Uterus (tissue), 4 donors: ENCODE results near the gene NEK8. TPM values are rescaled to one million over a fixed set of nuclear protein-coding genes. Genes with fewer than 3 reads are reported as not detected.
"Not testable (repeated sequence)": the region's sequence is repeated elsewhere in the genome, so short reads cannot be mapped to it uniquely, and the experiment has no call there.

Experiments used
- DNase-seq, 2 donors: peaks; one replicate each; pipeline ENCODE4 v3.0.0-alpha.2; 2019 to 2020
- H3K27ac ChIP-seq, 2 donors: fragments of 200-600 bp; sonication (generic); 1 replicate in 1 of 2; 2 replicates in 1 of 2; pipeline ENCODE4 v1.5.1; 2016 to 2018
- H3K27me3 ChIP-seq, 2 donors: fragments of 200-600 bp; sonication (generic); one replicate each; pipeline ENCODE4 v1.5.1; 2018 to 2019; ENCODE audit warnings: control low read depth in 1 of 2
- H3K36me3 ChIP-seq, 2 donors: fragments of 200-600 bp; sonication (generic); one replicate each; pipeline ENCODE4 v1.5.1; 2019; ENCODE audit warnings: control low read depth in 1 of 2
- H3K4me1 ChIP-seq, 2 donors: fragments of 200-600 bp; sonication (generic); one replicate each; pipeline ENCODE4 v1.5.1; 2018 to 2019; ENCODE audit warnings: control low read depth in 1 of 2
- H3K4me3 ChIP-seq, 2 donors: fragments of 200-600 bp; sonication (generic); 1 replicate in 1 of 2; 2 replicates in 1 of 2; pipeline ENCODE4 v1.5.1; 2018 to 2019; ENCODE audit warnings: mild to moderate bottlenecking in 1 of 2
- H3K9me3 ChIP-seq, 2 donors: fragments of 200-600 bp; sonication (generic); one replicate each; pipeline ENCODE4 v1.5.1; 2019; ENCODE audit warnings: control low read depth in 1 of 2
- POLR2A ChIP-seq, 2 donors: fragments of 450-650 bp; IDR thresholded peaks; one replicate each; pipeline ENCODE4 v1.6.1; 2016; ENCODE audit warnings: antibody characterized with exemption in 2 of 2, mild to moderate bottlenecking in 1 of 2, moderate library complexity in 1 of 2
- intact Hi-C: fragments of 100-400 bp; cut with DNase I; formaldehyde crosslinking; loops from one replicate; pipeline ENCODE4 v1.15.1; 2023; ENCODE audit warnings: low total_unique reads
- total RNA-seq, 4 donors: library from RNA; depleted of rRNA in 3 of 4; stranded (reverse); fragments of >200 nt in 3 of 4; gene quantifications; one replicate each; pipeline versions ENCODE4 v1.1.0 to v1.2.4, GENCODE V29; 2014 to 2023
- TF ChIP-seq, protein P1 (sequence below), 4 experiments: fragments of 200-600 bp in 2 of 4; fragments of 450-650 bp in 2 of 4; sonication (generic) in 2 of 4; IDR thresholded peaks; one replicate each; pipeline ENCODE4 v1.5.1; 2016 to 2019; ENCODE audit warnings: antibody characterized with exemption in 4 of 4, mild to moderate bottlenecking in 2 of 4, moderate library complexity in 1 of 4
- donor health status: DM: yes; HTN: yes; CAD: no.

The NEK8 gene
- total RNA-seq, 4 donors from 2014 or later: 1.2 to 5.0 (median 1.3) TPM; not detected in 1

DNA sequence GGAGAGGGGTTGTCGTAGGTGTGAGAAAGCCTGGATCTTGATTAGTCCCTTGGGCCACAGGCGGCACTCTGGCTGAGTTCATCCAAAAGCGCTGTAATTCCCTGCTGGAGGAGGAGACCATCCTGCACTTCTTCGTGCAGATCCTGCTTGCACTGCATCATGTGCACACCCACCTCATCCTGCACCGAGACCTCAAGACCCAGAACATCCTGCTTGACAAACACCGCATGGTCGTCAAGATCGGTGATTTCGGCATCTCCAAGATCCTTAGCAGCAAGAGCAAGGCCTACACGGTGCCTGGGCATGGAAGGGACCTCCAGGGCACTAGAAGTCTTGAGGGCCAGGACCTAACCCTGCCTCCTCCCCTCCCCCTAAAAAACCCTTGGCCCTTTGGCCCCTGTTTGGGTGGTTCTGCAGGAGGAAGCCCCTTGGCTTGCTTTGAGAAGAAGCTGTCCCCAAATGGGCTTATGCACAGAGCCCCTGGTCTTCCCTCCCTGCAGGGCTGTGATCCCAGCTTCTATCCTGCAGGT lies 6.2 kb downstream of the NEK8 start:
- no peak for DNase-seq

DNA sequence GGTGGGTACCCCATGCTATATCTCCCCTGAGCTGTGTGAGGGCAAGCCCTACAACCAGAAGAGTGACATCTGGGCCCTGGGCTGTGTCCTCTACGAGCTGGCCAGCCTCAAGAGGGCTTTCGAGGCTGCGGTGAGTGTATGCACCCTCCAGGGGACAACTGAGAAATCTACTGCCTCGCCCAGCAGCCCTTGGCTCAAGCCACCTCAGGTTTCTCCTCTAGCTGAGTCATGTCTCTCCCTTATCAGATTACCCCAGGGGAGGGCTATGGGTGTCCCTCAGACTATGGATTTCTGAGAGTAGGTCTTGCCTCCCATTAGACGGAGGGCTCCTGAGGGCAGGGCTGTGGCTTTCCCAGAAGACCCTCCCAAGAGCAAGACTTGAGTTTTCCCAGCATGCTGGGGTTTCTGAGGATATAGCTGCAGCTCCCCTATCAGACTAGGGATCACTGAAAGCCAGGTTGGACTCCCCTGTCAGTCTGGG lies 6.7 kb downstream of the NEK8 start:
- no peak for TF ChIP-seq POLR2A (IDR thresholded peaks at IDR 0.05)
- TF ChIP-seq, protein P1, sequence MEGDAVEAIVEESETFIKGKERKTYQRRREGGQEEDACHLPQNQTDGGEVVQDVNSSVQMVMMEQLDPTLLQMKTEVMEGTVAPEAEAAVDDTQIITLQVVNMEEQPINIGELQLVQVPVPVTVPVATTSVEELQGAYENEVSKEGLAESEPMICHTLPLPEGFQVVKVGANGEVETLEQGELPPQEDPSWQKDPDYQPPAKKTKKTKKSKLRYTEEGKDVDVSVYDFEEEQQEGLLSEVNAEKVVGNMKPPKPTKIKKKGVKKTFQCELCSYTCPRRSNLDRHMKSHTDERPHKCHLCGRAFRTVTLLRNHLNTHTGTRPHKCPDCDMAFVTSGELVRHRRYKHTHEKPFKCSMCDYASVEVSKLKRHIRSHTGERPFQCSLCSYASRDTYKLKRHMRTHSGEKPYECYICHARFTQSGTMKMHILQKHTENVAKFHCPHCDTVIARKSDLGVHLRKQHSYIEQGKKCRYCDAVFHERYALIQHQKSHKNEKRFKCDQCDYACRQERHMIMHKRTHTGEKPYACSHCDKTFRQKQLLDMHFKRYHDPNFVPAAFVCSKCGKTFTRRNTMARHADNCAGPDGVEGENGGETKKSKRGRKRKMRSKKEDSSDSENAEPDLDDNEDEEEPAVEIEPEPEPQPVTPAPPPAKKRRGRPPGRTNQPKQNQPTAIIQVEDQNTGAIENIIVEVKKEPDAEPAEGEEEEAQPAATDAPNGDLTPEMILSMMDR (IDR thresholded peaks at IDR 0.05): no peak
- H3K27me3 ChIP-seq: no peaks in the 10 kb centered on the region
- H3K27ac ChIP-seq: no peak overlapping the region
- no peaks in the 10 kb centered on the region for H3K36me3 ChIP-seq
- H3K9me3 ChIP-seq: no peaks in the 10 kb centered on the region
- intact Hi-C loops: no loop called here
- no peak overlapping the region for H3K4me3 ChIP-seq
- DNase-seq: no peak
- H3K4me1 ChIP-seq: no peaks in the 10 kb centered on the region

More for the DNA sequence above, 6.2 kb downstream of the NEK8 start:
- H3K9me3 ChIP-seq: no peaks in the 10 kb centered on the region
- no peak overlapping the region for H3K4me3 ChIP-seq
- no peaks in the 10 kb centered on the region for H3K4me1 ChIP-seq
- intact Hi-C loops: no loop called here
- no peaks in the 10 kb centered on the region for H3K27me3 ChIP-seq
- no peak for TF ChIP-seq POLR2A (IDR thresholded peaks at IDR 0.05)
- TF ChIP-seq, protein P1 (IDR thresholded peaks at IDR 0.05): no peak
- no peaks in the 10 kb centered on the region for H3K36me3 ChIP-seq
- H3K27ac ChIP-seq: no peak overlapping the region

DNA sequence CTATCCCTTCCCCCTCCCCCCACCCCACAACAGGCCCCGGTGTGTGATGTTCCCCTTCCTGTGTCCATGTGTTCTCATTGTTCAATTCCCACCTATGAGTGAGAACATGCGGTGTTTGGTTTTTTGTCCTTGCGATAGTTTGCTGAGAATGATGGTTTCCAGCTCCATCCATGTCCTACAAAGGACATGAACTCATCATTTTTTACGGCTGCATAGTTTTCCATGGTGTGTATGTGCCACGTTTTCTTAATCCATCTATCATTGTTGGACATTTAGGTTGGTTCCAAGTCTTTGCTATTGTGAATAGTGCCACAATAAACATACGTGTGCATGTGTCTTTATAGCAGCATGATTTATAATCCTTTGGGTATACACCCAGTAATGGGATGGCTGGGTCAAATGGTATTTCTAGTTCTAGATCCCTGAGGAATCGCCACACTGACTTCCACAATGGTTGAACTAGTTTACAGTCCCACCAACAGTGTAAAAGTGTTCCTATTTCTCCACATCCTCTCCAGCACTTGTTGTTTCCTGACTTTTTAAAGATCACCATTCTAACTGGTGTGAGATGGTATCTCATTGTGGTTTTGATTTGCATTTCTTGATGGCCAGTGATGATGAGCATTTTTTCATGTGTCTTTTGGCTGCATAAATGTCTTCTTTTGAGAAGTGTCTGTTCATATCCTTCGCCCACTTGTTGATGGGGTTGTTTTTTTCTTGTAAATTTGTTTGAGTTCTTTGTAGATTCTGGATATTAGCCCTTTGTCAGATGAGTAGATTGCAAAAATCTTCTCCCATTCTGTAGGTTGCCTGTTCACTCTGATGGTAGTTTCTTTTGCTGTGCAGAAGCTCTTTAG lies 7.6 kb downstream of the NEK8 start:
- H3K4me3 ChIP-seq, H3K27me3 ChIP-seq, H3K36me3 ChIP-seq, H3K27ac ChIP-seq, H3K9me3 ChIP-seq, H3K4me1 ChIP-seq, intact Hi-C loops, DNase-seq: not testable (repeated sequence)

DNA sequence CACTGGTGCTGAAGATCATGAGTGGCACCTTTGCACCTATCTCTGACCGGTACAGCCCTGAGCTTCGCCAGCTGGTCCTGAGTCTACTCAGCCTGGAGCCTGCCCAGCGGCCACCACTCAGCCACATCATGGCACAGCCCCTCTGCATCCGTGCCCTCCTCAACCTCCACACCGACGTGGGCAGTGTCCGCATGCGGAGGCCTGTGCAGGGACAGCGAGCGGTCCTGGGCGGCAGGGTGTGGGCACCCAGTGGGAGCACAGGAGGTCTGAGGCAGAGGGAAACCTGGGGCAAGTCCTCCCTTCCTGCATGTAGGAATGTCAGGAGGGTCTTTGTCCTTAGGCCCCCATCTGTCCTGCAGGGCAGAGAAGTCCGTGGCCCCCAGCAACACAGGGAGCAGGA lies 8.7 kb downstream of the NEK8 start:
- TF ChIP-seq, protein P1 (IDR thresholded peaks at IDR 0.05): no peak
- TF ChIP-seq POLR2A (IDR thresholded peaks at IDR 0.05): no peak

DNA sequence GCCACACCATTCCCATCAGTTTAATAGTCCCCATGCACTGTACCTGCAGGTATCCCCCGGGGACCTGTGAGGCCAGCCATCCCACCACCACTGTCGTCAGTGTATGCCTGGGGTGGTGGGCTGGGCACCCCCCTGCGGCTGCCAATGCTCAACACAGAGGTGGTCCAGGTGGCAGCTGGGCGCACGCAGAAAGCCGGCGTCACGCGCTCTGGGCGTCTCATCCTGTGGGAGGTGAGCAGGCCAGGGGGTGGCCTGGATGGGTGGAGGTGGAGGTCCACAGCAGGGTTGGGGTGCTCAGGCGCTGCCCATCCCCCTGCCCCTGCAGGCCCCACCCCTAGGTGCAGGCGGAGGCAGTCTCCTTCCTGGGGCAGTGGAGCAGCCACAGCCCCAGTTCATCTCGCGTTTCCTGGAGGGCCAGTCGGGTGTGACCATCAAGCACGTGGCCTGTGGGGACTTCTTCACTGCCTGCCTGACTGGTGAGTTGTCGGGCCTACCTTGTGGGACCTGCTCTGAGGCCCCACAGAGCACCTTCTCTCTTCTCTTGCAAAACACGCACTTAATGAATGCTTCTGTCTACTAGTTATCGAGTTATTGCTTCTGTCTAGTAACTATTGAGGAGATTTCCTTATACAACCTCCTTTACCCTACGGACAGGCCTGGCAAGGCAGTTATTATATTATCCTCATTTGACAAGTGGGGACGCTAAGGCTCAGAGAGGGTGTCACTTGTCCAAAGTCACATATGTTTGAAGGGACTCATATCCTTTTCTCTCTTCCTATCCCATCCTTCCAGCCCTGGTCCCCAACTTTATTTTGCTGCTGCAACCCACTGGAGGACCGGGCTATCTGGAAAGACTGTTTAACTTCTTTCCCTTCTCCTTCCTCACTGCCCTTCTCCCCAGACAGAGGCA lies 9.4 kb downstream of the NEK8 start:
- no peaks in the 10 kb centered on the region for H3K36me3 ChIP-seq
- no peak for DNase-seq
- TF ChIP-seq, protein P1 (IDR thresholded peaks at IDR 0.05): no peak
- TF ChIP-seq POLR2A (IDR thresholded peaks at IDR 0.05): no peak
- no peak overlapping the region for H3K4me3 ChIP-seq
- intact Hi-C loops: no loop called here
- H3K27me3 ChIP-seq: no peaks in the 10 kb centered on the region
- no peaks in the 10 kb centered on the region for H3K4me1 ChIP-seq
- H3K27ac ChIP-seq: no peak overlapping the region
- no peaks in the 10 kb centered on the region for H3K9me3 ChIP-seq

More for the DNA sequence above, 8.7 kb downstream of the NEK8 start:
- Histone ChIP-seq H3K9me3 (no peaks in the 10 kb centered on the region), H3K27me3 (no peaks in the 10 kb centered on the region), H3K4me3 (no peak overlapping the region), H3K27ac (no peak overlapping the region), H3K4me1 (no peaks in the 10 kb centered on the region), H3K36me3 (no peaks in the 10 kb centered on the region)
- intact Hi-C loops: no loop called here
- no peak for DNase-seq
